Endothelial cell of umbilical vein (primary cell): ENCODE results near the gene PRKAR1B. TPM values are rescaled to one million over a fixed set of nuclear protein-coding genes. Genes with fewer than 3 reads are reported as not detected.

ENCODE experiments used
- BruUV-seq: library from RNA; stranded (reverse); fragments of 400-500 nt; replicated peaks from 2 replicates; lab custom pipeline; 2021; lab: Mats Ljungman, UMichigan
- CTCF ChIA-PET: fragments of 300-600, 350-600 bp; sonication (Branson Sonifier 250); formaldehyde crosslinking; loops from one replicate; lab custom pipeline; 2021; ENCODE audit warnings: antibody characterized with exemption, inconsistent platforms; lab: Charles Lee
- POLR2A ChIA-PET: fragments of 300-600, 350-600 bp; sonication (Branson Sonifier 250); formaldehyde crosslinking; loops from one replicate; lab custom pipeline; 2021; ENCODE audit warnings: antibody characterized with exemption, inconsistent platforms; lab: Charles Lee
- DNase-seq: peaks from one replicate; pipeline ENCODE4 v3.0.0-alpha.2; 2011; ENCODE audit warnings: low read depth, low spot score
- FAIRE-seq: peaks from 2 replicates; lab custom pipeline; 2011; peaks lifted over from hg19 to GRCh38; lab: Jason Lieb, UNC
- H2AFZ ChIP-seq: 2 replicates; pipeline ENCODE4 v1.6.0; 2012; ENCODE audit warnings: low read depth, low read length, control low read depth, inconsistent platforms
- H3K27ac ChIP-seq: 2 replicates; pipeline ENCODE4 v1.5.1; 2011; ENCODE audit warnings: low read depth, mild to moderate bottlenecking, control low read depth, low read length, moderate library complexity; ENCODE audit not compliant: insufficient read depth
- H3K27me3 ChIP-seq, 2 experiments: 2 replicates each; pipeline versions ENCODE4 v1.6.0 to v1.6.1; 2011; ENCODE audit warnings: low read length in 2 of 2, mixed read lengths in 1 of 2; ENCODE audit not compliant: control insufficient read depth in 2 of 2, insufficient read depth in 2 of 2
- H3K36me3 ChIP-seq, 2 experiments: 2 replicates in 1 of 2; 3 replicates in 1 of 2; pipeline ENCODE4 v1.5.1; 2011; ENCODE audit warnings: low read length in 2 of 2, mild to moderate bottlenecking in 1 of 2, moderate library complexity in 1 of 2; ENCODE audit not compliant: control insufficient read depth in 2 of 2, insufficient read depth in 2 of 2; ENCODE audit errors: extremely low read depth in 1 of 2
- H3K4me1 ChIP-seq: 3 replicates; pipeline ENCODE4 v1.5.1; 2011; ENCODE audit warnings: mild to moderate bottlenecking, low read length; ENCODE audit not compliant: control insufficient read depth, insufficient read depth; ENCODE audit errors: extremely low read depth
- H3K4me2 ChIP-seq: 2 replicates; pipeline ENCODE4 v1.6.1; 2011; ENCODE audit warnings: low read length, control low read depth, mixed read lengths; ENCODE audit not compliant: insufficient read depth
- H3K4me3 ChIP-seq, 3 experiments: fragments of 200-600 bp in 1 of 3; sonication (generic), shearing (Covaris generic) in 1 of 3; replicated peaks in 1 of 3; 2 replicates each; pipeline ENCODE4 v1.5.1; 2011 to 2016; ENCODE audit warnings: control low read depth in 3 of 3, low read length in 3 of 3, mild to moderate bottlenecking in 2 of 3, inconsistent platforms in 1 of 3, low read depth in 1 of 3, moderate library complexity in 1 of 3; ENCODE audit not compliant: insufficient read depth in 1 of 3
- H3K79me2 ChIP-seq: 2 replicates; pipeline ENCODE4 v1.6.0; 2012; ENCODE audit warnings: low read length, inconsistent platforms; ENCODE audit not compliant: control insufficient read depth, insufficient read depth
- H3K9ac ChIP-seq: replicated peaks from 2 replicates; pipeline ENCODE3; 2011; ENCODE audit warnings: low read length, control low read depth; ENCODE audit not compliant: insufficient read depth; ENCODE audit errors: extremely low read depth
- H3K9me1 ChIP-seq: replicated peaks from 3 replicates; pipeline ENCODE4 v1.6.0; 2011; ENCODE audit warnings: mild to moderate bottlenecking, low read length; ENCODE audit not compliant: control insufficient read depth, insufficient read depth; ENCODE audit errors: extremely low read depth
- H3K9me3 ChIP-seq: replicated peaks from 2 replicates; pipeline ENCODE4 v1.5.1; 2012; ENCODE audit warnings: low read length, inconsistent platforms; ENCODE audit not compliant: control insufficient read depth, insufficient read depth
- H4K20me1 ChIP-seq: replicated peaks from 2 replicates; pipeline ENCODE3; 2011; ENCODE audit warnings: mild to moderate bottlenecking, low read length; ENCODE audit not compliant: control insufficient read depth, insufficient read depth; ENCODE audit errors: extremely low read depth
- CTCF ChIP-seq, 2 donors: IDR thresholded peaks; 1 replicate in 1 of 2; 2 replicates in 1 of 2; pipeline ENCODE4 v1.5.1; 2011; ENCODE audit warnings: low read length in 2 of 2, mild to moderate bottlenecking in 2 of 2, moderate library complexity in 2 of 2, control low read depth in 1 of 2, inconsistent platforms in 1 of 2, low read depth in 1 of 2; ENCODE audit not compliant: insufficient read depth in 1 of 2; ENCODE audit errors: extremely low read depth in 1 of 2
- EZH2 ChIP-seq: IDR thresholded peaks from 2 replicates; pipeline ENCODE4 v1.6.1; 2012; ENCODE audit warnings: borderline replicate concordance, low read depth, mild to moderate bottlenecking, moderate library complexity, low read length, inconsistent platforms; ENCODE audit not compliant: severe bottlenecking
- FOS ChIP-seq: IDR thresholded peaks from 2 replicates; pipeline ENCODE4 v1.6.1; 2011; ENCODE audit warnings: mild to moderate bottlenecking, low read length, moderate library complexity, borderline replicate concordance; ENCODE audit not compliant: insufficient read depth
- GATA2 ChIP-seq: IDR thresholded peaks from 2 replicates; pipeline ENCODE4 v1.7.0; 2011; ENCODE audit warnings: low read depth, mild to moderate bottlenecking, moderate library complexity, mixed read lengths, low read length; ENCODE audit not compliant: insufficient read length, insufficient read depth
- JUN ChIP-seq: IDR thresholded peaks from 2 replicates; pipeline ENCODE4 v1.6.1; 2011; ENCODE audit warnings: borderline replicate concordance, low read depth; ENCODE audit not compliant: insufficient read length, insufficient read depth
- MAX ChIP-seq: IDR thresholded peaks from 2 replicates; pipeline ENCODE4 v1.6.1; 2011; ENCODE audit not compliant: insufficient read depth, insufficient read length
- MYC ChIP-seq: IDR thresholded peaks from one replicate; pipeline ENCODE4 v1.6.1; 2011; ENCODE audit warnings: mild to moderate bottlenecking, low read depth, low read length
- POLR2A ChIP-seq: IDR thresholded peaks from 2 replicates; pipeline ENCODE4 v1.6.1; 2012; ENCODE audit warnings: low read depth, mild to moderate bottlenecking, control low read depth, low read length
- POLR2AphosphoS5 ChIP-seq: IDR thresholded peaks from 2 replicates; pipeline ENCODE4 v1.6.1; 2012; ENCODE audit warnings: low read depth, mild to moderate bottlenecking, control low read depth, low read length, moderate library complexity; ENCODE audit not compliant: insufficient read depth
- dilution Hi-C: fragments of 300-500 bp; cut with MboI; formaldehyde crosslinking; loops from one replicate; pipeline ENCODE4 v1.15.0; 2019; ENCODE audit warnings: low sequenced_read_pairs; ENCODE audit not compliant: extremely low pct_ligation_motif_present
- intact Hi-C: fragments of 100-400 bp; cut with micrococcal nuclease; formaldehyde crosslinking; loops from one replicate; pipeline ENCODE4 v1.10.0; 2022
- polyA plus RNA-seq, 4 experiments: library from polyadenylated mRNA; depleted of rRNA in 3 of 4; stranded (reverse) in 3 of 4; unstranded in 1 of 4; fragments of >200 nt; gene quantifications; 2 replicates each; pipeline versions ENCODE4 v1.2.1 to v1.2.3, GENCODE V29; 2011 to 2012; ENCODE audit warnings: missing spikeins in 1 of 4
- total RNA-seq: library from RNA; stranded (reverse); gene quantifications from 2 replicates; pipeline ENCODE4 v1.2.3, GENCODE V29; 2021

The PRKAR1B gene
- total and polyA plus RNA-seq, 2 donors (not counting 3 experiments of a cell fraction or from before 2014, with no cell fraction given), result 15.4 to 29.2 TPM

- Histone ChIP-seq H3K9ac (no peak overlapping the region), H3K79me2 (peaks cover 57% of the 10 kb centered on the region), H3K27ac (no peak overlapping the region), H3K4me3 (no peak overlapping the region), H3K4me2 (no peak overlapping the region), H3K9me1 (no peaks in the 10 kb centered on the region), H3K4me1 (peaks cover 26% of the 10 kb centered on the region), H3K9me3 (no peaks in the 10 kb centered on the region), H3K36me3 (peaks cover 5 to 7% of the 10 kb centered on the region in 2 experiments), H4K20me1 (no peaks in the 10 kb centered on the region), H3K27me3 (no peaks in the 10 kb centered on the region), H2AFZ (no peak overlapping the region)
- TF ChIP-seq EZH2 (no peak), POLR2AphosphoS5 (no peak), MAX (no peak), POLR2A (no peak), MYC (no peak), FOS (no peak), JUN (no peak)
- ChIA-PET CTCF (no interaction called here), POLR2A (no interaction called here)
- BruUV-seq, result no TSS peak
- DNase-seq (no peak), FAIRE-seq (no peak)
- dilution Hi-C loops (no loop called here), intact Hi-C loops (no loop called here)
These were observed 216.2 kb downstream of the PRKAR1B start for GRCh38 chr7:510782-511281.

- no peak for DNase-seq
- POLR2A ChIA-PET, result no interaction called here
- H3K79me2 ChIP-seq, result peaks cover 55% of the 10 kb centered on the region
- CTCF ChIA-PET, result no interaction called here
- no peak overlapping the region for H2AFZ ChIP-seq
- no peak for TF ChIP-seq POLR2A
- TF ChIP-seq EZH2, result no peak
- TF ChIP-seq MYC, result no peak
- TF ChIP-seq GATA2, result no peak
- TF ChIP-seq MAX, result no peak
- TF ChIP-seq FOS, result no peak
- TF ChIP-seq CTCF (IDR thresholded peaks at IDR 0.05; ENCODE audit: extremely low read depth in 1 of 2, insufficient read depth in 1 of 2, low read depth in 1 of 2, low read length in 2 of 2), result no peak
- no peak for TF ChIP-seq POLR2AphosphoS5
- no peak for TF ChIP-seq JUN
- intact Hi-C loops (no loop called here), dilution Hi-C loops (no loop called here)
- FAIRE-seq, result no peak
- H3K9me3 ChIP-seq, result no peaks in the 10 kb centered on the region
- H3K36me3 ChIP-seq, result peaks cover 5 to 7% of the 10 kb centered on the region in 2 experiments
- H3K9me1 ChIP-seq, result no peaks in the 10 kb centered on the region
- no peak overlapping the region for H3K27ac ChIP-seq
- no TSS peak for BruUV-seq
- no peak overlapping the region for H3K9ac ChIP-seq
- no peaks in the 10 kb centered on the region for H3K27me3 ChIP-seq
- H4K20me1 ChIP-seq, result no peaks in the 10 kb centered on the region
- H3K4me2 ChIP-seq, result no peak overlapping the region
- H3K4me1 ChIP-seq, result peaks cover 22% of the 10 kb centered on the region
- H3K4me3 ChIP-seq, result no peak overlapping the region
These were observed 217.0 kb downstream of the PRKAR1B start for GRCh38 chr7:510131-510481.
